Measurements from ENCODE around the gene DOP1A. TPM values are rescaled to one million over a fixed set of nuclear protein-coding genes. Genes with fewer than 3 reads are reported as not detected.

Gene DOP1A
- total and polyA plus RNA-seq, 2 of the 4 experiments (the other 2 are of a cell fraction): 6.0 to 32.4 TPM

GRCh38 chr6:83097204-83097603 is 29.7 kb downstream of the DOP1A start:
- H3K4me1 ChIP-seq (ENCODE audit: control insufficient read depth, insufficient read depth, low read length): no peaks in the 10 kb centered on the region; the same call in 1 of the 2 replicates

More at GRCh38 chr6:83097204-83097603, 29.7 kb downstream of the DOP1A start:
- Histone ChIP-seq H4K91ac (ENCODE audit: insufficient read depth, low read depth, low read length) (no peak overlapping the region), H3K56ac (ENCODE audit: extremely low read depth, insufficient read depth, low read length) (no peak overlapping the region), H3K23ac (ENCODE audit: low read depth, low read length) (no peak overlapping the region), H4K8ac (ENCODE audit: low read depth in 2 of 2, low read length in 2 of 2) (no peak overlapping the region), H3K4ac (ENCODE audit: low read depth, low read length) (no peak overlapping the region), H3K14ac (replicated peaks; ENCODE audit: low read depth, low read length) (no peak overlapping the region), H3K27ac (ENCODE audit: insufficient read depth, low read length) (no peak overlapping the region), H3K9me3 (ENCODE audit: control insufficient read depth, insufficient read depth, low read length) (no peaks in the 10 kb centered on the region), H4K5ac (ENCODE audit: low read depth, low read length) (no peak overlapping the region), H2BK120ac (ENCODE audit: low read depth, low read length) (no peak overlapping the region), H2BK15ac (ENCODE audit: low read depth, low read length) (no peak overlapping the region), H2AK9ac (replicated peaks; ENCODE audit: low read depth, low read length, poor library complexity) (no peak overlapping the region), H2BK5ac (ENCODE audit: low read depth, low read length, poor library complexity, severe bottlenecking) (no peak overlapping the region), H2BK20ac (ENCODE audit: low read depth, low read length) (no peak overlapping the region), H3K27me3 (ENCODE audit: control insufficient read depth, insufficient read depth, low read length) (no peaks in the 10 kb centered on the region), H2AK5ac (ENCODE audit: low read depth, low read length) (no peak overlapping the region), H3K18ac (ENCODE audit: low read depth, low read length) (no peak overlapping the region), H3K79me1 (ENCODE audit: low read depth in 1 of 2, low read length in 2 of 2) (peaks cover 8 to 19% of the 10 kb centered on the region in 2 experiments; a peak in 3 of 4 replicates), H3K36me3 (ENCODE audit: control insufficient read depth, insufficient read depth, low read length) (no peaks in the 10 kb centered on the region), H2AFZ (replicated peaks; ENCODE audit: low read length, poor library complexity) (no peak overlapping the region), H3K4me3 (ENCODE audit: insufficient read depth, low read depth, low read length) (no peak overlapping the region), H3K9ac (ENCODE audit: low read depth, low read length) (no peak overlapping the region), H3K4me2 (ENCODE audit: low read depth, low read length) (no peak overlapping the region), H4K20me1 (ENCODE audit: insufficient read depth, low read length) (peaks cover 3% of the 10 kb centered on the region; the same call in 1 of the 2 replicates), H3K9me1 (ENCODE audit: insufficient read depth, low read length) (no peaks in the 10 kb centered on the region)
- in situ Hi-C loops (cut with MboI; ENCODE audit: low sequenced_read_pairs) (no loop called here), dilution Hi-C loops (cut with HindIII; ENCODE audit: low sequenced_read_pairs, unreplicated experiment) (no loop called here), intact Hi-C loops (cut with micrococcal nuclease) (no loop called here)
- no peak for DNase-seq
- ChIA-PET POLR2A (ENCODE audit: unreplicated experiment) (no interaction called here), CTCF (interaction anchor here (1.0 kb wide), 1 partner anchor 119 kb away, joined by 3 read pairs; no protein-coding TSS in a partner anchor)
- TF ChIP-seq RFX5 (IDR thresholded peaks at IDR 0.05; ENCODE audit: low read depth, low read length) (no peak), NFE2L2 (IDR thresholded peaks at IDR 0.05; ENCODE audit: low read depth, low read length) (no peak)
- TF ChIP-seq, protein P1, sequence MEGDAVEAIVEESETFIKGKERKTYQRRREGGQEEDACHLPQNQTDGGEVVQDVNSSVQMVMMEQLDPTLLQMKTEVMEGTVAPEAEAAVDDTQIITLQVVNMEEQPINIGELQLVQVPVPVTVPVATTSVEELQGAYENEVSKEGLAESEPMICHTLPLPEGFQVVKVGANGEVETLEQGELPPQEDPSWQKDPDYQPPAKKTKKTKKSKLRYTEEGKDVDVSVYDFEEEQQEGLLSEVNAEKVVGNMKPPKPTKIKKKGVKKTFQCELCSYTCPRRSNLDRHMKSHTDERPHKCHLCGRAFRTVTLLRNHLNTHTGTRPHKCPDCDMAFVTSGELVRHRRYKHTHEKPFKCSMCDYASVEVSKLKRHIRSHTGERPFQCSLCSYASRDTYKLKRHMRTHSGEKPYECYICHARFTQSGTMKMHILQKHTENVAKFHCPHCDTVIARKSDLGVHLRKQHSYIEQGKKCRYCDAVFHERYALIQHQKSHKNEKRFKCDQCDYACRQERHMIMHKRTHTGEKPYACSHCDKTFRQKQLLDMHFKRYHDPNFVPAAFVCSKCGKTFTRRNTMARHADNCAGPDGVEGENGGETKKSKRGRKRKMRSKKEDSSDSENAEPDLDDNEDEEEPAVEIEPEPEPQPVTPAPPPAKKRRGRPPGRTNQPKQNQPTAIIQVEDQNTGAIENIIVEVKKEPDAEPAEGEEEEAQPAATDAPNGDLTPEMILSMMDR (conservative IDR thresholded peaks at IDR 0.05; ENCODE audit: low read depth, low read length): no peak
- TF ChIP-seq, protein P2, sequence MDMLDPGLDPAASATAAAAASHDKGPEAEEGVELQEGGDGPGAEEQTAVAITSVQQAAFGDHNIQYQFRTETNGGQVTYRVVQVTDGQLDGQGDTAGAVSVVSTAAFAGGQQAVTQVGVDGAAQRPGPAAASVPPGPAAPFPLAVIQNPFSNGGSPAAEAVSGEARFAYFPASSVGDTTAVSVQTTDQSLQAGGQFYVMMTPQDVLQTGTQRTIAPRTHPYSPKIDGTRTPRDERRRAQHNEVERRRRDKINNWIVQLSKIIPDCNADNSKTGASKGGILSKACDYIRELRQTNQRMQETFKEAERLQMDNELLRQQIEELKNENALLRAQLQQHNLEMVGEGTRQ (IDR thresholded peaks at IDR 0.05; ENCODE audit: low read depth, low read length): no peak
- ATAC-seq (ENCODE audit: low read depth): no peak
- no TSS peak for BruUV-seq (replicated peaks)
- WGBS, 2 experiments (ENCODE audit: extremely low coverage in 2 of 2, insufficient read length in 1 of 2): no CpG with 5 or more reads among the region's 2 CpGs

Measured in IMR-90 (cell line).